ENCODE results near the gene GALC. TPM values are rescaled to one million over a fixed set of nuclear protein-coding genes. Genes with fewer than 3 reads are reported as not detected.
A peak's percentile ranks its signal among the peaks of the same experiment; 100 is the strongest.

GALC gene
- total RNA-seq, 2 donors from 2014 or later: 31.8 to 76.0 TPM

GRCh38 chr14:88023658-88024187 is 30.7 kb upstream of the GALC start:
- H3K27ac Mint-ChIP-seq: peak overlapping the region; percentile 91
- Histone ChIP-seq H3K27me3 (ENCODE audit: control insufficient read depth, insufficient read depth, low read length, poor library complexity, severe bottlenecking) (no peaks in the 10 kb centered on the region), H3K4me1 (ENCODE audit: control insufficient read depth, insufficient read depth, low read length) (peaks cover 7% of the 10 kb centered on the region), H3K36me3 (ENCODE audit: control insufficient read depth, insufficient read depth, low read length) (no peaks in the 10 kb centered on the region), H3K4me3 (ENCODE audit: low read length) (peak overlapping the region; percentile 13), H3K27ac (ENCODE audit: low read depth, low read length) (no peak overlapping the region), H3K9me3 (ENCODE audit: control insufficient read depth, low read length) (no peaks in the 10 kb centered on the region), H3K9ac (ENCODE audit: extremely low read depth, low read length, poor library complexity, severe bottlenecking) (no peak overlapping the region)
- no peak for TF ChIP-seq CTCF (conservative IDR thresholded peaks at IDR 0.05)
- H3K27me3 Mint-ChIP-seq (ENCODE audit: insufficient read depth): no peaks in the 10 kb centered on the region
- H3K4me3 Mint-ChIP-seq: peak overlapping the region; percentile 2
- peaks cover 52% of the 10 kb centered on the region for H3K4me1 Mint-ChIP-seq
- WGBS, 2 experiments (ENCODE audit: insufficient coverage in 1 of 2, insufficient read length in 1 of 2): 22 to 45% methylated on average over 2 to 3 of the region's 3 CpGs
- H3K36me3 Mint-ChIP-seq (ENCODE audit: low read depth): no peaks in the 10 kb centered on the region
- DNase-seq: peak; percentile 55
- H3K9me3 Mint-ChIP-seq: no peaks in the 10 kb centered on the region

GRCh38 chr14:88017535-88017934 is 24.6 kb upstream of the GALC start:
- Mint-ChIP-seq H3K36me3 (ENCODE audit: low read depth) (no peaks in the 10 kb centered on the region), H3K9me3 (peaks cover 9% of the 10 kb centered on the region), H3K27me3 (ENCODE audit: insufficient read depth) (no peaks in the 10 kb centered on the region), H3K4me3 (no peak overlapping the region), H3K27ac (no peak overlapping the region), H3K4me1 (peaks cover 12% of the 10 kb centered on the region)
- no peak for TF ChIP-seq CTCF (conservative IDR thresholded peaks at IDR 0.05)
- H3K9ac ChIP-seq (ENCODE audit: extremely low read depth, low read length, poor library complexity, severe bottlenecking): no peak overlapping the region
- 90% methylated on average over 2 of the region's 2 CpGs; no CpG with 5 or more reads in 1 of the 2 experiments for WGBS, 2 experiments (ENCODE audit: insufficient coverage in 1 of 2, insufficient read length in 1 of 2)
- DNase-seq: no peak
- no peaks in the 10 kb centered on the region for H3K27me3 ChIP-seq (ENCODE audit: control insufficient read depth, insufficient read depth, low read length, poor library complexity, severe bottlenecking)
- peaks cover 16% of the 10 kb centered on the region for H3K9me3 ChIP-seq (ENCODE audit: control insufficient read depth, low read length)
- no peaks in the 10 kb centered on the region for H3K36me3 ChIP-seq (ENCODE audit: control insufficient read depth, insufficient read depth, low read length)
- H3K4me3 ChIP-seq (ENCODE audit: low read length): no peak overlapping the region
- no peaks in the 10 kb centered on the region for H3K4me1 ChIP-seq (ENCODE audit: control insufficient read depth, insufficient read depth, low read length)
- H3K27ac ChIP-seq (ENCODE audit: low read depth, low read length): no peak overlapping the region

GRCh38 chr14:88016768-88017167 is 23.8 kb upstream of the GALC start:
- no peaks in the 10 kb centered on the region for H3K4me1 ChIP-seq (ENCODE audit: control insufficient read depth, insufficient read depth, low read length)
- H3K36me3 Mint-ChIP-seq (ENCODE audit: low read depth): no peaks in the 10 kb centered on the region
- no peaks in the 10 kb centered on the region for H3K27me3 ChIP-seq (ENCODE audit: control insufficient read depth, insufficient read depth, low read length, poor library complexity, severe bottlenecking)
- H3K4me1 Mint-ChIP-seq: peaks cover 8% of the 10 kb centered on the region
- no peak for DNase-seq
- no peaks in the 10 kb centered on the region for H3K36me3 ChIP-seq (ENCODE audit: control insufficient read depth, insufficient read depth, low read length)
- H3K9ac ChIP-seq (ENCODE audit: extremely low read depth, low read length, poor library complexity, severe bottlenecking): no peak overlapping the region
- peaks cover 9% of the 10 kb centered on the region for H3K9me3 Mint-ChIP-seq
- WGBS, 2 experiments (ENCODE audit: insufficient coverage in 1 of 2, insufficient read length in 1 of 2): 90 to 100% methylated on average over 2 of the region's 2 CpGs
- H3K4me3 ChIP-seq (ENCODE audit: low read length): peak overlapping the region; percentile 12
- peaks cover 16% of the 10 kb centered on the region for H3K9me3 ChIP-seq (ENCODE audit: control insufficient read depth, low read length)
- no peaks in the 10 kb centered on the region for H3K27me3 Mint-ChIP-seq (ENCODE audit: insufficient read depth)
- H3K27ac Mint-ChIP-seq: no peak overlapping the region
- H3K4me3 Mint-ChIP-seq: no peak overlapping the region
- no peak overlapping the region for H3K27ac ChIP-seq (ENCODE audit: low read depth, low read length)
- TF ChIP-seq CTCF (conservative IDR thresholded peaks at IDR 0.05): no peak

Data from endodermal cell (in vitro differentiated cells).